Measurements from ENCODE around the gene ARHGAP19.

The ARHGAP19 gene

DNA sequence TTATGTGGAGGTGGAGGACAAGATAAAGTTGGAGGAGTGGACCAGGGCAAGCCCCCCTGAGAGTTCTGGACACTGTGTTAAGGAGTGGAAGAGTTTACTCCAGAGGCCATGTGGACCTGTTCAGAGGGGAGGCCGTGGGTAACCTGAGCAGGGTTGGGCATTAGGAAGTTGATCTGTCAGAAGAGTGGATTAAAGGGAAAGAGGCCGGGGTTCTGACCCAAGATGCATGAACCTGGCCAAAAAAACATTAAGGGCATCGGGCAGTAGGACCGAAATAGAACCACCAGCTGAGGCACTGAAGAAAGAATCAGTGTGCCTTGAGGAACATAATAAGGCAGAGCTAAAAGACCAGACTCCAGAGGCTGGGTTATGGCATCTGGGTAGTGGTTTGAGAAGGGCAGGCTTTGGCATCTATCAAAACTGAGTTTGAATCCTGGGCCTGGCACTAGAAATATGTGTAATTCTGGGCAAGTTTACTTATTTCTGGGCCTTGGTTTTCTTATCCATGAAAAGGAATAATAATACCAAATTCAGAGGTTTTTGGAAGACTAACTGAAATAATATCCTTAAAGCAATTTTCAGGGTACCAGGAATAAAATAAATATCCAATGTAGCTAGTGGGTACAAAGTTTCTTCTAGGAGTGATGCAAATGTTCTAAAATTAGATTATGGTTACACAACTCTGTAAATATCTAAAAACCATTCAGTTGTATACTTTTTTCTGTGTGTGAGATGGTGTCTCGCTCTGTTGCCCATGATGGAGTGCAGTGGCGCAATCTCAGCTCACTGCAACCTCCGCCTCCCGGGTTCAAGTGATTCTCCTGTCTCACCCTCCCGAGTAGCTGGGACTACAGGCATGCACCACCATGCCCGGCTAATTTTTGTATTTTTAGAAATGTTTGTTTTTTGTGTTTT lies 15.7 kb upstream of the ARHGAP19 start:
- H3K27ac ChIP-seq: no peak overlapping the region
- no peak for TF ChIP-seq ZFX (IDR thresholded peaks at IDR 0.05; ENCODE audit: borderline replicate concordance)
- TF ChIP-seq, protein P1, sequence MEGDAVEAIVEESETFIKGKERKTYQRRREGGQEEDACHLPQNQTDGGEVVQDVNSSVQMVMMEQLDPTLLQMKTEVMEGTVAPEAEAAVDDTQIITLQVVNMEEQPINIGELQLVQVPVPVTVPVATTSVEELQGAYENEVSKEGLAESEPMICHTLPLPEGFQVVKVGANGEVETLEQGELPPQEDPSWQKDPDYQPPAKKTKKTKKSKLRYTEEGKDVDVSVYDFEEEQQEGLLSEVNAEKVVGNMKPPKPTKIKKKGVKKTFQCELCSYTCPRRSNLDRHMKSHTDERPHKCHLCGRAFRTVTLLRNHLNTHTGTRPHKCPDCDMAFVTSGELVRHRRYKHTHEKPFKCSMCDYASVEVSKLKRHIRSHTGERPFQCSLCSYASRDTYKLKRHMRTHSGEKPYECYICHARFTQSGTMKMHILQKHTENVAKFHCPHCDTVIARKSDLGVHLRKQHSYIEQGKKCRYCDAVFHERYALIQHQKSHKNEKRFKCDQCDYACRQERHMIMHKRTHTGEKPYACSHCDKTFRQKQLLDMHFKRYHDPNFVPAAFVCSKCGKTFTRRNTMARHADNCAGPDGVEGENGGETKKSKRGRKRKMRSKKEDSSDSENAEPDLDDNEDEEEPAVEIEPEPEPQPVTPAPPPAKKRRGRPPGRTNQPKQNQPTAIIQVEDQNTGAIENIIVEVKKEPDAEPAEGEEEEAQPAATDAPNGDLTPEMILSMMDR (IDR thresholded peaks at IDR 0.05): no peak

DNA sequence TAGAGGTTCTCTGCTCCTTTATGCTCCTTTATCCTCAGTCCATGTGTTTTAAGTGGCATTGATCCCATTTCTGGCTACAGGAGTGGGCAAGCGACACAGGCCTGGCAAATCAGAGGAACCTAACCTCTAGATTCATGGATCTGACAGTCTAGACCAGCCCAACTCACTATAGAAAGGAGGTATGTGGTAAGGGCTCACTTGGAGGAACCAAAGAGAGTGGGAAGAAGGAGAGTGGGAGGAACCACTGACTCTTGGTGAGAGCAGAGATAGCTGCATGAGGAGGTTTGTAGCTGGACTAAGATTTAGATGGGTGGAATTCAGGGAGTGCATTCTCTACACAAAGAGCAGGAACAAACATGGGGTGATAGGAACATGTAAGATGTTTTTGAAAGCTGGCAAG lies 15.0 kb upstream of the ARHGAP19 start:
- no peak overlapping the region for H3K27ac ChIP-seq
- no peak for TF ChIP-seq ZFX (IDR thresholded peaks at IDR 0.05; ENCODE audit: borderline replicate concordance)
- TF ChIP-seq, protein P1 (IDR thresholded peaks at IDR 0.05): no peak

DNA sequence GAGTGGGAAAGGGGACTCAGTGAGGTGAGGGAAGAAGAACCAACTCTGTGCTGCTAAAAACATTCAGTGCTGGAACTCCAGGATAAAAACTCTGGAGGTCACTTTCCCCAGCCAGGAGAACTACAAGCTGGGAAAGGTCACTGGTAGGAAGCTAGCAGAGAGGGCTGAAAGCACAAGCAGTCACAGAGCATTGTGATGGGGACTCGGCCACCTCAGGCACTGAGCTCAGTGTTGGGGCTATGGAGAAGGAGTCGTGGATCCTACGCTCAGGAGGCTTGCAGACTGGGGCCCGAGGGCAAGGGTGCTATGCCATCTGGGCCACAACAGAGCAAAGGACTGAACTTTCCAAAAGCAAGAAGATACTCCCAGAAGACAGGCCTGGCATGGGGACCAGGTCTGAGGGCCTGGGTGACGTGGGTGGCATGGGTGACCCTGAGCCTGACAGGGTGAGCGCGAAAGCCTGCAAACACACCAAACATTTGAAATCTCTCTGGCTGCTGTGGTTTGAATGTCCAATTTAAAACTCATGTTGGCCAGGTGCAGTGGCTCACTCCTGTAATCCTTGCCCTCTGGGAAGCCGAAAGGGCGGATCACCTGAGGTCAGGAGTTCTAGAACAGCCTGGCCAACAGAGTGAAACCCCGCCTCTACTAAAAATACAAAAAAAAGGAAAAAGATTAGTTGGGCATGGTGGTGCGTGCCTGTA lies 9.8 kb upstream of the ARHGAP19 start:
- TF ChIP-seq, protein P1 (IDR thresholded peaks at IDR 0.05): no peak
- no peak for TF ChIP-seq ZFX (IDR thresholded peaks at IDR 0.05; ENCODE audit: borderline replicate concordance)
- H3K27ac ChIP-seq: no peak overlapping the region

DNA sequence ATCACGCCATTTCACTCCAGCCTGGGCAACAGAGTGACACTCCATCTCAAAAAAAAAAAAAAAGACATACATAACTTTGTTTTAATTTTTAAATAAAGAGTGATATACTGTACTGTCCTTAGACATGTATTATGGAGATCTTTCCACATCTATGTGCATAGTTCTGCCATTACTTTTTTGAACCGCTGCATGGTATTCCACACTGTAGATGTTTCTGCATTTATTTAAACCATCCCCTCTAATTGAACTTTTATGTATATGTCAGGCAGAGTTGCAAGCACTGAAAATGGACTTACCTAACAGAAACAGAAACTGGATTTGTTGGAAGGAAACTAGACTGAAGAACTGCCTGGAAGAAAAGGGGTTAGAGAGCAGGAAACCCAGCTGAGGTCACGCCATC lies 8.5 kb upstream of the ARHGAP19 start:
- H3K27ac ChIP-seq: no peak overlapping the region
- TF ChIP-seq ZFX (IDR thresholded peaks at IDR 0.05; ENCODE audit: borderline replicate concordance): no peak
- TF ChIP-seq, protein P1 (IDR thresholded peaks at IDR 0.05): no peak

DNA sequence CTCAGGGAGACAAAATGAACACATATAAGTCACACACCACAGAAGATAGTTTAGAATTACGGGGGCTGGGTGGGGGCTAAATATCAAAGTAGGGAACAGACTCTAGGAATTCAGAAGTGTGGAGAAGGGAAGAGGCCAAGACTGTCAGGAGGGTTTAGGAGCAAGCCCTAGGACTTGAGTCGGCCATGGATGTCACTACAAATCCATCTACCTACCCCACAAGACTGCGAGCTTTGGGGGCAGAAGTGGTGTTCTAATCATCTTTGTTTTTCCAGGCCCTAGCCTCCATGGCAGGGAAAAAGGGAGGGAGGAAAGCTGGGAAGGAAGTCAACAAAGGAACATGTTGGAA lies 5.8 kb upstream of the ARHGAP19 start:
- no peak for TF ChIP-seq ZFX (IDR thresholded peaks at IDR 0.05; ENCODE audit: borderline replicate concordance)
- TF ChIP-seq, protein P1 (IDR thresholded peaks at IDR 0.05): no peak
- H3K27ac ChIP-seq: no peak overlapping the region

DNA sequence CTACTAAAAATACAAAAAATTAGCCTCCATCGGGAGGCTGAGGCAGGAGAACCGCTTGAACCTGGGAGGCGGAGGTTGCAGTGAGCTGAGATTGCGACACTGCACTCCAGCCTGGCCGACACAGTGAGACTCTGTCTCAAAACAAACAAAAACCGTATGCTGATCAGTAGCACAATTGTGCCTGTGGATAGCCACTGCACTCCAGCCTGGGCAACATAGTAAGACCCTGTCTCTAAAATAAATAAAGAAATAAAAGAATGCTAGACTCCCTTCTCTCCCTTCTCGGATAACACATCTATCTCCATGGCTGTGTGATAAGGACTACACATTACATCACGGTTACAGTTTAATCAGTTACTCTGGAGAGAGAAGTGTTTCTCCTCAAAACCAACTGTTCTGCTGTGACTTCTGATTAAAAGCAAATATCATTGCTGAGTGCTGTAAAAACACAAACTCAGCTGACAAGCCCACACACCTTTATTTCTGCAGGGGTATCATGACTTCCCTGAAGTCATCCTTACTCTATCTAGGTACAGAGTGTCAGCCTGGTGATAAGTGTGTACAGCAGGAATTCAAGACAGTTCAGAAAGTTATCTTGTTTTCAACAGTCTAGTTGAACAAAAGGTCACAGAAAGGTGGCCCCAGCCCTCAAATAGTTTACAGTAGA lies 5.3 kb upstream of the ARHGAP19 start:
- no peak overlapping the region for H3K27ac ChIP-seq
- TF ChIP-seq, protein P1 (IDR thresholded peaks at IDR 0.05): no peak
- no peak for TF ChIP-seq ZFX (IDR thresholded peaks at IDR 0.05; ENCODE audit: borderline replicate concordance)
